ENCODE results near the gene IL12RB1. TPM values are rescaled to one million over a fixed set of nuclear protein-coding genes. Genes with fewer than 3 reads are reported as not detected.
A peak's percentile ranks its signal among the peaks of the same experiment; 100 is the strongest.

The IL12RB1 gene
- total RNA-seq, 1 experiment from 2014 or later, result not detected

GRCh38 chr19:18112989-18113478 is 26.3 kb upstream of the IL12RB1 start:
- Histone ChIP-seq H3K4me1 (ENCODE audit: control insufficient read depth in 1 of 2, insufficient read depth in 2 of 2, low read length in 2 of 2) (peaks cover 26 to 37% of the 10 kb centered on the region in 2 experiments), H4K20me1 (ENCODE audit: insufficient read depth) (no peaks in the 10 kb centered on the region), H3K27me3 (ENCODE audit: insufficient read depth, low read length) (no peaks in the 10 kb centered on the region), H3K9me2 (ENCODE audit: insufficient read depth) (no peaks in the 10 kb centered on the region), H3K4me3 (replicated peaks in 1 of 2; ENCODE audit: low read depth in 1 of 2, low read length in 2 of 2) (no peak overlapping the region), H3K36me3 (ENCODE audit: control insufficient read depth in 1 of 2, insufficient read depth in 2 of 2, low read length in 2 of 2) (peaks cover 0 to 3% of the 10 kb centered on the region in 2 experiments; a peak in 1 of 4 replicates), H3K4me2 (ENCODE audit: low read length) (peak overlapping the region; percentile 8; the same call in 1 of the 2 replicates), H3K9ac (ENCODE audit: low read length) (0 out of 2 replicates have a peak overlapping the region, but pooled peaks have one; percentile 7), H2AFZ (ENCODE audit: low read depth, low read length, poor library complexity, severe bottlenecking) (no peak overlapping the region), H3K27ac (ENCODE audit: low read depth, low read length) (peak overlapping the region; percentile 8; the same call in 1 of the 2 replicates), H3K9me3 (ENCODE audit: control insufficient read depth in 1 of 2, insufficient read depth in 1 of 2, low read depth in 1 of 2, low read length in 2 of 2) (no peaks in the 10 kb centered on the region), H3K79me2 (ENCODE audit: insufficient read depth, low read length) (no peaks in the 10 kb centered on the region)
- ChIA-PET RAD21 (ENCODE audit: low non-redundant PET in 1 of 2, low total read pairs in 2 of 2, uncharacterized antibody in 2 of 2, unreplicated experiment in 2 of 2) (interaction anchor here (0.6 to 1.4 kb wide), 5 partner anchors 53 to 139 kb away, joined by 3 to 8 read pairs (median 4); partner anchors contain the start of gene RAB3A (in 1 of the 2)), POLR2A (interaction anchor here (1.0 to 1.3 kb wide), 2 partner anchors 39 to 297 kb away, joined by 3 read pairs; partner anchors contain the start of gene PIK3R2), CTCF (interaction anchor here (0.6 to 3.0 kb wide), 33 partner anchors 10 to 298 kb away, joined by 3 to 24 read pairs (median 4); partner anchors contain the start of genes MAST3, MPV17L2, PIK3R2 and RAB3A)
- TF ChIP-seq RAD21 (IDR thresholded peaks at IDR 0.05; ENCODE audit: low read depth) (peak; percentile 86), YY1 (IDR thresholded peaks at IDR 0.05; ENCODE audit: extremely low read depth, insufficient replicate concordance, low read depth, low read length) (peak; percentile 27), REST (IDR thresholded peaks at IDR 0.05; ENCODE audit: low read depth) (no peak), CTCF (IDR thresholded peaks at IDR 0.05 in 2 of 3, conservative IDR thresholded peaks at IDR 0.05 in 1 of 3; ENCODE audit: borderline replicate concordance in 1 of 3, insufficient read depth in 1 of 3, low read depth in 2 of 3, low read length in 2 of 3) (peak; percentile 78 to 96 (median 89))
- peak; percentile 72 for ATAC-seq
- peak; percentile 51 for DNase-seq (ENCODE audit: low read depth, low spot score)
- intact Hi-C loops (cut with micrococcal nuclease), result loop anchor here (1.0 to 2.0 kb wide), 2 partner anchors 55 to 138 kb away; no protein-coding TSS in a partner anchor
- no TSS peak for BruUV-seq (replicated peaks)

All from HCT116 (cell line).